Measurements from ENCODE around the gene PCDHGA3. TPM values are rescaled to one million over a fixed set of nuclear protein-coding genes. Genes with fewer than 3 reads are reported as not detected.

PCDHGA3 gene
- total and polyA plus RNA-seq, 2 of the 13 experiments (the other 11 are each of a cell fraction or from before 2014, with no cell fraction given) = 0.05 TPM; not detected in 1

DNA sequence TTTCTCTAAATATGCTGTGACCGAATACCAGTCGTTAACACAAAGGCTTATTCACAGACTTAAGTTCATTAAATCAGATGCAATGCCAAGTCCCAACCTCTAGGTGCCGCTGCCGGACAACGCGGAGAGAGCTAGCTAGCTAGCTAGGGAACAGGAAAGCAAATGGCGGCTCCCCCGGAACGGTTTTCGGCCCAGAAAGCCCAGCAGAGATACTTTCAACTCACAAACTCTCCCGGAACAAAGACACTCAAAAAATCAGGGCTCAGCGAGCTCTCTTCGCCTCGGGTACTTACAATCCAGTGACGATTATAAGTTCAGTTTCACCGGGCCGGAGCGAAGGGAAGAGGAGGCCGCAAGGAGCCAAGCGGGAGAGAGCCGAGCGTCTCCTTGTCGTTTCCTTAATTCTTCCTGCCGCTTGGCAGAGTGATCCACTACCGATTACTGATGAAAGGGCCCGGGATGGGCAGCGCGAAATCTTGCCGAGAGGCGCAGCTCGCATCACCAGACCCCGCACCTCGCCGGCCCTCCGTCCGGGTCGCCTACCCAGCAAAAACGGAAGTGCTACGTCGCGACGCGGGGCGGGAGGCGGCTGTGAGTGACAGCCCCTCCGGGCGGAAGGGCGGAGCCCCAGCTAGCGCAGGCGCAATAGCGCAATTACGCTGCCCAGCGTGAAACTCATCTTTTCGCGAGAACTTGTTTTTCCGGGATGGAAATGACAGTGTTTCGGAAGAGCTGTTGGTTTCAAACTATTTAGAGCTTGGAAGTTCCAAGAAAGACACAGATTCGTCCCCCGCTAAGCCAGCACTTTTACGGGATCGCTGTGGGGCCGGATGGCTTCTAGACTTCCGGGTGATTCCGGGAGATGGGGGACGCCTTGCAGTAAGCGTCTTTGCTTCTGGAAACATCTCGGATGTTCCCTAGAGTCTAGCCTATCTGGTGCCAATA, 23.1 kb upstream of the PCDHGA3 start, which contains the start of gene TAF7 (continued):
- TF ChIP-seq, protein P1, sequence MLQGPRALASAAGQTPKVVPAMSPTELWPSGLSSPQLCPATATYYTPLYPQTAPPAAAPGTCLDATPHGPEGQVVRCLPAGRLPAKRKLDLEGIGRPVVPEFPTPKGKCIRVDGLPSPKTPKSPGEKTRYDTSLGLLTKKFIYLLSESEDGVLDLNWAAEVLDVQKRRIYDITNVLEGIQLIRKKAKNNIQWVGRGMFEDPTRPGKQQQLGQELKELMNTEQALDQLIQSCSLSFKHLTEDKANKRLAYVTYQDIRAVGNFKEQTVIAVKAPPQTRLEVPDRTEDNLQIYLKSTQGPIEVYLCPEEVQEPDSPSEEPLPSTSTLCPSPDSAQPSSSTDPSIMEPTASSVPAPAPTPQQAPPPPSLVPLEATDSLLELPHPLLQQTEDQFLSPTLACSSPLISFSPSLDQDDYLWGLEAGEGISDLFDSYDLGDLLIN (CRISPR knock-in tag; IDR thresholded peaks at IDR 0.05; ENCODE audit: borderline replicate concordance) = peak; percentile 73; the same call in 1 of the 2 replicates
- no peak for TF ChIP-seq KLF11 (CRISPR knock-in tag; IDR thresholded peaks at IDR 0.05)
- no peak for TF ChIP-seq ZSCAN29 (CRISPR knock-in tag; conservative IDR thresholded peaks at IDR 0.05)
- TF ChIP-seq, protein P2, sequence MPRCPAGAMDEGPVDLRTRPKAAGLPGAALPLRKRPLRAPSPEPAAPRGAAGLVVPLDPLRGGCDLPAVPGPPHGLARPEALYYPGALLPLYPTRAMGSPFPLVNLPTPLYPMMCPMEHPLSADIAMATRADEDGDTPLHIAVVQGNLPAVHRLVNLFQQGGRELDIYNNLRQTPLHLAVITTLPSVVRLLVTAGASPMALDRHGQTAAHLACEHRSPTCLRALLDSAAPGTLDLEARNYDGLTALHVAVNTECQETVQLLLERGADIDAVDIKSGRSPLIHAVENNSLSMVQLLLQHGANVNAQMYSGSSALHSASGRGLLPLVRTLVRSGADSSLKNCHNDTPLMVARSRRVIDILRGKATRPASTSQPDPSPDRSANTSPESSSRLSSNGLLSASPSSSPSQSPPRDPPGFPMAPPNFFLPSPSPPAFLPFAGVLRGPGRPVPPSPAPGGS (CRISPR knock-in tag; IDR thresholded peaks at IDR 0.05) = peak; percentile 87
- TF ChIP-seq ZFY (CRISPR knock-in tag; IDR thresholded peaks at IDR 0.05) = peak; percentile 93
- TF ChIP-seq, protein P3, sequence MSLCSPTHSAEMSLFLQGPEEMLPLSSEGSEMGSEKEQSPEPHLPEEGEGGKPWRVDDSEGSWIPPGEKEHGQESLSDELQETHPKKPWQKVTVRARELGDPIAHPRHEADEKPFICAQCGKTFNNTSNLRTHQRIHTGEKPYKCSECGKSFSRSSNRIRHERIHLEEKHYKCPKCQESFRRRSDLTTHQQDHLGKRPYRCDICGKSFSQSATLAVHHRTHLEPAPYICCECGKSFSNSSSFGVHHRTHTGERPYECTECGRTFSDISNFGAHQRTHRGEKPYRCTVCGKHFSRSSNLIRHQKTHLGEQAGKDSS (CRISPR knock-in tag; IDR thresholded peaks at IDR 0.05; ENCODE audit: borderline replicate concordance, low read depth) = 0 out of 2 replicates have a peak, but pooled peaks have one; percentile 66
- TF ChIP-seq ATF7-NPFF (CRISPR knock-in tag; IDR thresholded peaks at IDR 0.05; ENCODE audit: low read depth) = peak; percentile 46; the same call in 1 of the 2 replicates
- TF ChIP-seq, protein P4, sequence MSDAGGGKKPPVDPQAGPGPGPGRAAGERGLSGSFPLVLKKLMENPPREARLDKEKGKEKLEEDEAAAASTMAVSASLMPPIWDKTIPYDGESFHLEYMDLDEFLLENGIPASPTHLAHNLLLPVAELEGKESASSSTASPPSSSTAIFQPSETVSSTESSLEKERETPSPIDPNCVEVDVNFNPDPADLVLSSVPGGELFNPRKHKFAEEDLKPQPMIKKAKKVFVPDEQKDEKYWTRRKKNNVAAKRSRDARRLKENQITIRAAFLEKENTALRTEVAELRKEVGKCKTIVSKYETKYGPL (CRISPR knock-in tag; IDR thresholded peaks at IDR 0.05) = peak; percentile 25; the same call in 1 of the 2 replicates
- TF ChIP-seq, protein P5, sequence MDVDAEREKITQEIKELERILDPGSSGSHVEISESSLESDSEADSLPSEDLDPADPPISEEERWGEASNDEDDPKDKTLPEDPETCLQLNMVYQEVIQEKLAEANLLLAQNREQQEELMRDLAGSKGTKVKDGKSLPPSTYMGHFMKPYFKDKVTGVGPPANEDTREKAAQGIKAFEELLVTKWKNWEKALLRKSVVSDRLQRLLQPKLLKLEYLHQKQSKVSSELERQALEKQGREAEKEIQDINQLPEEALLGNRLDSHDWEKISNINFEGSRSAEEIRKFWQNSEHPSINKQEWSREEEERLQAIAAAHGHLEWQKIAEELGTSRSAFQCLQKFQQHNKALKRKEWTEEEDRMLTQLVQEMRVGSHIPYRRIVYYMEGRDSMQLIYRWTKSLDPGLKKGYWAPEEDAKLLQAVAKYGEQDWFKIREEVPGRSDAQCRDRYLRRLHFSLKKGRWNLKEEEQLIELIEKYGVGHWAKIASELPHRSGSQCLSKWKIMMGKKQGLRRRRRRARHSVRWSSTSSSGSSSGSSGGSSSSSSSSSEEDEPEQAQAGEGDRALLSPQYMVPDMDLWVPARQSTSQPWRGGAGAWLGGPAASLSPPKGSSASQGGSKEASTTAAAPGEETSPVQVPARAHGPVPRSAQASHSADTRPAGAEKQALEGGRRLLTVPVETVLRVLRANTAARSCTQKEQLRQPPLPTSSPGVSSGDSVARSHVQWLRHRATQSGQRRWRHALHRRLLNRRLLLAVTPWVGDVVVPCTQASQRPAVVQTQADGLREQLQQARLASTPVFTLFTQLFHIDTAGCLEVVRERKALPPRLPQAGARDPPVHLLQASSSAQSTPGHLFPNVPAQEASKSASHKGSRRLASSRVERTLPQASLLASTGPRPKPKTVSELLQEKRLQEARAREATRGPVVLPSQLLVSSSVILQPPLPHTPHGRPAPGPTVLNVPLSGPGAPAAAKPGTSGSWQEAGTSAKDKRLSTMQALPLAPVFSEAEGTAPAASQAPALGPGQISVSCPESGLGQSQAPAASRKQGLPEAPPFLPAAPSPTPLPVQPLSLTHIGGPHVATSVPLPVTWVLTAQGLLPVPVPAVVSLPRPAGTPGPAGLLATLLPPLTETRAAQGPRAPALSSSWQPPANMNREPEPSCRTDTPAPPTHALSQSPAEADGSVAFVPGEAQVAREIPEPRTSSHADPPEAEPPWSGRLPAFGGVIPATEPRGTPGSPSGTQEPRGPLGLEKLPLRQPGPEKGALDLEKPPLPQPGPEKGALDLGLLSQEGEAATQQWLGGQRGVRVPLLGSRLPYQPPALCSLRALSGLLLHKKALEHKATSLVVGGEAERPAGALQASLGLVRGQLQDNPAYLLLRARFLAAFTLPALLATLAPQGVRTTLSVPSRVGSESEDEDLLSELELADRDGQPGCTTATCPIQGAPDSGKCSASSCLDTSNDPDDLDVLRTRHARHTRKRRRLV (CRISPR knock-in tag; IDR thresholded peaks at IDR 0.05) = peak; percentile 71; the same call in 1 of the 2 replicates
- no peak for TF ChIP-seq ZNF549 (CRISPR knock-in tag; IDR thresholded peaks at IDR 0.05)
- TF ChIP-seq MED8 (CRISPR knock-in tag; IDR thresholded peaks at IDR 0.05; ENCODE audit: insufficient replicate concordance) = peak; percentile 73
- TF ChIP-seq, protein P6, sequence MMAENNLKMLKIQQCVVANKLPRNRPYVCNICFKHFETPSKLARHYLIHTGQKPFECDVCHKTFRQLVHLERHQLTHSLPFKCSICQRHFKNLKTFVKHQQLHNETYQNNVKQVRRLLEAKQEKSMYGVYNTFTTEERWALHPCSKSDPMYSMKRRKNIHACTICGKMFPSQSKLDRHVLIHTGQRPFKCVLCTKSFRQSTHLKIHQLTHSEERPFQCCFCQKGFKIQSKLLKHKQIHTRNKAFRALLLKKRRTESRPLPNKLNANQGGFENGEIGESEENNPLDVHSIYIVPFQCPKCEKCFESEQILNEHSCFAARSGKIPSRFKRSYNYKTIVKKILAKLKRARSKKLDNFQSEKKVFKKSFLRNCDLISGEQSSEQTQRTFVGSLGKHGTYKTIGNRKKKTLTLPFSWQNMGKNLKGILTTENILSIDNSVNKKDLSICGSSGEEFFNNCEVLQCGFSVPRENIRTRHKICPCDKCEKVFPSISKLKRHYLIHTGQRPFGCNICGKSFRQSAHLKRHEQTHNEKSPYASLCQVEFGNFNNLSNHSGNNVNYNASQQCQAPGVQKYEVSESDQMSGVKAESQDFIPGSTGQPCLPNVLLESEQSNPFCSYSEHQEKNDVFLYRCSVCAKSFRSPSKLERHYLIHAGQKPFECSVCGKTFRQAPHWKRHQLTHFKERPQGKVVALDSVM (CRISPR knock-in tag; IDR thresholded peaks at IDR 0.05) = 0 out of 2 replicates have a peak, but pooled peaks have one; percentile 40
- peak; percentile 42 for TF ChIP-seq FOSL2 (CRISPR knock-in tag; IDR thresholded peaks at IDR 0.05)
- no peak for TF ChIP-seq CEBPB (IDR thresholded peaks at IDR 0.05; ENCODE audit: borderline replicate concordance, low read depth, low read length)
- TF ChIP-seq ZNF20 (CRISPR knock-in tag; IDR thresholded peaks at IDR 0.05) = peak; percentile 62; the same call in 1 of the 2 replicates
- 0 out of 2 replicates have a peak, but pooled peaks have one; percentile 39 for TF ChIP-seq ZNF891 (CRISPR knock-in tag; IDR thresholded peaks at IDR 0.05)

All from HepG2 (cell line).